Fibroblast of lung (primary cell): Measurements from ENCODE around the gene SPTY2D1.

ENCODE experiments used
- EZH2 ChIP-seq: IDR thresholded peaks from 2 replicates; pipeline ENCODE4 v1.5.1; 2012; ENCODE audit warnings: low read length, control low read depth, mild to moderate bottlenecking; ENCODE audit errors: missing control alignments
- TF ChIP-seq, protein P1 (sequence below), 2 donors: IDR thresholded peaks in 1 of 2; conservative IDR thresholded peaks in 1 of 2; 1 replicate in 1 of 2; 2 replicates in 1 of 2; pipeline ENCODE4 v1.5.1; 2011 to 2012; ENCODE audit warnings: low read length in 2 of 2, control low read depth in 1 of 2, inconsistent platforms in 1 of 2, low read depth in 1 of 2, mild to moderate bottlenecking in 1 of 2

DNA sequence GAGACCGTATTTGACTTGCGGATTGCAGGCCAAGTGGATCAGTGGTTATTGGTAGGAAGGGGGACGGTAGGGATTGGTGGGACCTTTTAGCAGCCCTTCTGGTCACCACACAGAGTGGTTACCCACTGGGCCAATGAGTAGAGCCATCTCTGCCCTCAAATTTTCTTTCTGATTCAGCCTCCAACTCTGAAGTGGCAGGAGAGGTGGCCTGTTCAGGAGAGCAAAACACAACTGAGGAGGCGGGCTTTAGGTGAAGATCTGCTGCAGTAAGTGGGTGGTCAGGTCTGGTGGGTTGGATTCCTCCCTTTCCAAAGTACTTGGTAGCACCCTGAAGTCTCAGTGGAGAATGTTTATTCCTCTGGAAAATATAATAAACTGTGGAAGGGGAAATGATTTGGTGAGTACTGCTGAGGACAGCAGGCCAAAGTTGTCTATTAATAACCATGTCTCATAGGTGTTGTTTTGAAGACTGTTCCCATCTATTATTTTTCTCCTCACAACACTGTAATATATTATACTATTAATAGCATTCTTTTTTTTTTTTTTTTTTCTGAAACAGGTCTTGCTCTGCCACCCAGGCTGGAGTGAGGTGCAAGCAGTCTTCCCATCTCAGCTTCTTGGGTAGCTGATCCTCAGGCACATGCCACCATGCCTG is 33.1 kb downstream of the SPTY2D1 start:
- TF ChIP-seq EZH2 = no peak
- TF ChIP-seq, protein P1, sequence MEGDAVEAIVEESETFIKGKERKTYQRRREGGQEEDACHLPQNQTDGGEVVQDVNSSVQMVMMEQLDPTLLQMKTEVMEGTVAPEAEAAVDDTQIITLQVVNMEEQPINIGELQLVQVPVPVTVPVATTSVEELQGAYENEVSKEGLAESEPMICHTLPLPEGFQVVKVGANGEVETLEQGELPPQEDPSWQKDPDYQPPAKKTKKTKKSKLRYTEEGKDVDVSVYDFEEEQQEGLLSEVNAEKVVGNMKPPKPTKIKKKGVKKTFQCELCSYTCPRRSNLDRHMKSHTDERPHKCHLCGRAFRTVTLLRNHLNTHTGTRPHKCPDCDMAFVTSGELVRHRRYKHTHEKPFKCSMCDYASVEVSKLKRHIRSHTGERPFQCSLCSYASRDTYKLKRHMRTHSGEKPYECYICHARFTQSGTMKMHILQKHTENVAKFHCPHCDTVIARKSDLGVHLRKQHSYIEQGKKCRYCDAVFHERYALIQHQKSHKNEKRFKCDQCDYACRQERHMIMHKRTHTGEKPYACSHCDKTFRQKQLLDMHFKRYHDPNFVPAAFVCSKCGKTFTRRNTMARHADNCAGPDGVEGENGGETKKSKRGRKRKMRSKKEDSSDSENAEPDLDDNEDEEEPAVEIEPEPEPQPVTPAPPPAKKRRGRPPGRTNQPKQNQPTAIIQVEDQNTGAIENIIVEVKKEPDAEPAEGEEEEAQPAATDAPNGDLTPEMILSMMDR (conservative IDR thresholded peaks at IDR 0.05 in 1 of 2, IDR thresholded peaks at IDR 0.05 in 1 of 2; ENCODE audit: low read depth in 1 of 2, low read length in 2 of 2) = no peak
